GM20000 (cell line): ENCODE data around the gene PAX3.

Experiments
- DNase-seq: peaks from one replicate; pipeline ENCODE4 v3.0.0; 2012; ENCODE audit warnings: low spot score
- CTCF ChIP-seq: IDR thresholded peaks from 2 replicates; pipeline ENCODE4 v1.5.1; 2012; ENCODE audit warnings: mild to moderate bottlenecking, control low read depth; ENCODE audit errors: extremely low read depth, missing control alignments

Gene PAX3

GRCh38 chr2:222272446-222273015 is 26.3 kb downstream of the PAX3 start:
- DNase-seq: no peak
- TF ChIP-seq CTCF: no peak

- no peak for TF ChIP-seq CTCF
Observed at GRCh38 chr2:222271854-222272253, 26.9 kb downstream of the PAX3 start.

DNA sequence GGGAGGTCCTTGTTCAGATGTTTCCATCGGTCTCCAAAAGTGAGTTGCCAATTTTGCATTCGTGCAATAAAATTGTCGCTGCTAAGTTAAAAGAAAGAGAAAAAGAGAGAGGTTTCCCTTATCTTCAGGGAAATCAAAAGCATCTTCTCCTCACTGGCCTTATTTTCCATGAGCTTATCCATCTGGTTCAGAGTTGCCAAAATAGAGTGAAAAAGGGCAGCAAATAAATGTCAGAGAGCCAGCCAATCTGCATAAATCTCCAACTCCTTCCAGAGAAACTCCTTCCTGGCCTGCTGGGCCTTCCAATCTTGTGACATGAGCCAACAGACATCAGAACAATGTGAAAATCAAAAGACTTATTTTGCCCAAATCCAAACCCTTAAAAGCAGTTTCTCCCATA is 28.4 kb downstream of the PAX3 start:
- DNase-seq: no peak
- TF ChIP-seq CTCF: no peak

More at GRCh38 chr2:222271854-222272253, 26.9 kb downstream of the PAX3 start:
- no peak for DNase-seq

GRCh38 chr2:222269132-222269531 is 29.7 kb downstream of the PAX3 start:
- TF ChIP-seq CTCF: no peak
- no peak for DNase-seq

DNA sequence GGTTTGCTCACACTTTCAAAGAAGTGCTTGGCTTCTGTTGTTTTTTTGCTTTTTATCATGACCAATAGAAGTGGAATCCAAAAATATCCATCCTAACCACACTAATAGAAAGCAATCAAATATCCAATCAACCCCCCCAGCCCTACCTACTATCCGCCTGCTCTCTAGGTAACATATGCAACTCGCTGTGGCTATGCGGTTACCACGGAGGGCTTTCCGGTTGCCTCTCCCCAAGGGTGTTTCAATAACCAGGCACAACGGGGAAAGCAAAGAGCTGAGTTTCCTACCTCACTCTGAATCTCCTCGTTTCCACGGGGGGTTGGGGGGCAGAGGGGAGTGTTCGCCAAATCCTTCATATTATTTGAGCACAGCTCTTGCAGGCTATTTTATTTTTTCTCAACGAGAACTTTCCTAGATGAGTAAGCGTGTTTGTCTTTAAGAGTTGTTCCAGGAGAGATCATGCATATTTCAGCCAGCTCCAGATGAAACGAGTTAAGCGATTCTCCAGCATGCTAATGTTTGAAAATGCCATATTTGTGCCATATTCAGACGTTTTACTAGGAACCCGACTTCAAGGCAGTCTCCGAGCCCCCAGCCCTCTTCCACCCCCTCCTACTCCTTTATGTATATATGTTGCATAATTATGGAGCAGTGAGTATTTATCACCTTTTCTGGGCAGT is 30.3 kb downstream of the PAX3 start:
- TF ChIP-seq CTCF: no peak
- no peak for DNase-seq

DNA sequence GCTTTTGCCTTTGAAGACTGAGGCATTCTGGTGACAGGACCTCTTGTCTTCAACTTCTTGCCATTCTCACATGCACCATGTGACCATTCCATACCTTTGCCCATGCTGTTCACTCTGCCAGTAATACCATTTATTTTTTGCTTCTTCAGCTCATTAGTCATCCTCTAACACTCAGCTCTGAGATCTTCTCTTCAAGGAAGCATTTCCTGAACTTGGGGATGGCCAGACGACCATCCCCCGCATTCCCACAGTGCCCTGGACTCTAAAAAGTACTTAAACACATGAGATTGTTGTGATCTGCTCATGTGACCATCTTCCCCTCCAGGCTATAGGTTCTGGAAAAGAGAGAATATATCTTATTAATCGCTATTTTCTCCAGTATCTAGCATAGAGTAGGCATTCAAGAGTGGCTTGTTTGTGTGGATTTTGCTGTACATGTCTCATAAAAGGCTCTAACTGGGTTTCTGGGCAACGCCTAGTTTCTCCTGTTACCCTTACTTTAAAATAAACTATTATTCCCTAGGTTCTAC is 33.9 kb downstream of the PAX3 start:
- no peak for DNase-seq
- no peak for TF ChIP-seq CTCF

GRCh38 chr2:222261504-222261903 is 37.3 kb downstream of the PAX3 start:
- no peak for DNase-seq
- no peak for TF ChIP-seq CTCF
